ENCODE data around the gene PLEKHG5.

PLEKHG5 gene

GRCh38 chr1:6491480-6491962, at the start of gene PLEKHG5:
Gene PLEKHG5 (minus strand): TSS chr1:6491667. CDS start chr1:6477571, 14,096 bp downstream.
- DNase-seq (ENCODE audit: low read depth in 2 of 2) = no peak

- DNase-seq (ENCODE audit: low read depth in 2 of 2) = no peak
Measured at GRCh38 chr1:6538956-6539355, 47.5 kb upstream of the PLEKHG5 start.

- no peak for DNase-seq (ENCODE audit: low read depth in 2 of 2)
Measured at GRCh38 chr1:6536291-6536690, 44.8 kb upstream of the PLEKHG5 start.

- no peak for DNase-seq (ENCODE audit: low read depth in 2 of 2)
Measured at GRCh38 chr1:6535214-6535613, 43.7 kb upstream of the PLEKHG5 start.

- DNase-seq (ENCODE audit: low read depth in 2 of 2) = no peak
Measured at GRCh38 chr1:6534248-6534822, 42.9 kb upstream of the PLEKHG5 start.

- DNase-seq (ENCODE audit: low read depth in 2 of 2) = no peak
Measured at GRCh38 chr1:6531996-6532395, 40.5 kb upstream of the PLEKHG5 start.

GRCh38 chr1:6530504-6531160, 39.2 kb upstream of the PLEKHG5 start:
- DNase-seq (ENCODE audit: low read depth in 2 of 2) = no peak

- no peak for DNase-seq (ENCODE audit: low read depth in 2 of 2)
Measured at GRCh38 chr1:6528492-6528891, 37.0 kb upstream of the PLEKHG5 start.

- DNase-seq (ENCODE audit: low read depth in 2 of 2) = no peak
Measured at GRCh38 chr1:6526316-6526715, 34.8 kb upstream of the PLEKHG5 start.

- DNase-seq (ENCODE audit: low read depth in 2 of 2) = no peak
Measured at GRCh38 chr1:6523566-6523965, 32.1 kb upstream of the PLEKHG5 start.

- no peak for DNase-seq (ENCODE audit: low read depth in 2 of 2)
Measured at GRCh38 chr1:6521536-6521935, 30.1 kb upstream of the PLEKHG5 start.

- DNase-seq (ENCODE audit: low read depth in 2 of 2) = no peak
Measured at GRCh38 chr1:6519935-6520671, 28.6 kb upstream of the PLEKHG5 start.

GRCh38 chr1:6519491-6519934, 28.0 kb upstream of the PLEKHG5 start:
- DNase-seq (ENCODE audit: low read depth in 2 of 2) = no peak

- DNase-seq (ENCODE audit: low read depth in 2 of 2) = no peak
Measured at GRCh38 chr1:6517435-6517851, 26.0 kb upstream of the PLEKHG5 start.

- no peak for DNase-seq (ENCODE audit: low read depth in 2 of 2)
Measured at GRCh38 chr1:6515771-6516170, 24.3 kb upstream of the PLEKHG5 start.

- DNase-seq (ENCODE audit: low read depth in 2 of 2) = no peak
Measured at GRCh38 chr1:6513320-6513801, 21.9 kb upstream of the PLEKHG5 start.

- DNase-seq (ENCODE audit: low read depth in 2 of 2) = no peak
Measured at GRCh38 chr1:6512908-6513280, 21.4 kb upstream of the PLEKHG5 start.

GRCh38 chr1:6512245-6512907, 20.9 kb upstream of the PLEKHG5 start:
- DNase-seq (ENCODE audit: low read depth in 2 of 2) = no peak

- no peak for DNase-seq (ENCODE audit: low read depth in 2 of 2)
Measured at GRCh38 chr1:6511561-6512244, 20.2 kb upstream of the PLEKHG5 start.

- no peak for DNase-seq (ENCODE audit: low read depth in 2 of 2)
Measured at GRCh38 chr1:6511056-6511455, 19.6 kb upstream of the PLEKHG5 start.

- no peak for DNase-seq (ENCODE audit: low read depth in 2 of 2)
Measured at GRCh38 chr1:6510493-6510892, 19.0 kb upstream of the PLEKHG5 start.

- no peak for DNase-seq (ENCODE audit: low read depth in 2 of 2)
Measured at GRCh38 chr1:6509919-6510291, 18.4 kb upstream of the PLEKHG5 start.

Data from stimulated activated CD8-positive, alpha-beta memory T cell treated with anti-CD3 and anti-CD28 coated beads, Interleukin-15, amount 100 ng/mL, for 48 hours (primary cell).